HCT116 (cell line): Measurements from ENCODE around the gene HMGN2. TPM values are rescaled to one million over a fixed set of nuclear protein-coding genes. Genes with fewer than 3 reads are reported as not detected.
"Not testable (repeated sequence)": the region's sequence is repeated elsewhere in the genome, so short reads cannot be mapped to it uniquely, and the experiment has no call there.

Experiments
- ATAC-seq: fragments of 200-7000 bp; cut with Tn5 transposase; 2 replicates; pipeline ENCODE4 v1.9.1; 2020; ENCODE audit warnings: mild to moderate bottlenecking, moderate library complexity
- BruUV-seq: library from RNA; stranded (reverse); fragments of 400-500 nt; replicated peaks from 2 replicates; lab custom pipeline; 2021; lab: Mats Ljungman, UMichigan
- CTCF ChIA-PET: fragments of 300-600 bp; sonication (Branson Sonifier 250); formaldehyde crosslinking; loops from one replicate; lab custom pipeline; 2021; ENCODE audit warnings: antibody characterized with exemption; lab: Charles Lee
- POLR2A ChIA-PET: fragments of 300-600, 350-600 bp; sonication (Branson Sonifier 250); formaldehyde crosslinking; loops from one replicate; lab custom pipeline; 2021; ENCODE audit warnings: antibody characterized with exemption; lab: Charles Lee
- RAD21 ChIA-PET, 2 experiments: fragments of 300-600 bp; sonication (Branson Sonifier 250); formaldehyde crosslinking; loops; one replicate each; lab custom pipeline; 2023; ENCODE audit warnings: low total read pairs in 2 of 2; ENCODE audit not compliant: uncharacterized antibody in 2 of 2, unreplicated experiment in 2 of 2, low non-redundant PET in 1 of 2; lab: Charles Lee
- DNase-seq: peaks from one replicate; pipeline ENCODE4 v3.0.0-alpha.2; 2010; ENCODE audit warnings: low read depth, low spot score
- H2AFZ ChIP-seq: fragments of 200-600 bp; shearing (Covaris generic), sonication (generic); 2 replicates; pipeline ENCODE4 v1.6.1; 2017; ENCODE audit warnings: low read depth, mixed run types, mixed read lengths, antibody characterized with exemption, low read length; ENCODE audit not compliant: poor library complexity, severe bottlenecking
- H3K27ac ChIP-seq: 2 replicates; pipeline ENCODE4 v1.5.1; 2012; ENCODE audit warnings: low read depth, low read length
- H3K27me3 ChIP-seq: fragments of 200-600 bp; sonication (generic); 2 replicates; pipeline ENCODE4 v1.6.1; 2016; ENCODE audit warnings: mixed run types, low read length, mixed read lengths; ENCODE audit not compliant: insufficient read depth
- H3K36me3 ChIP-seq, 2 experiments: fragments of 200-500 bp in 1 of 2; fragments of 200-600 bp in 1 of 2; sonication (Bioruptor generic) in 1 of 2; sonication (generic) in 1 of 2; 2 replicates each; pipeline versions ENCODE4 v1.5.1 to v1.6.1; 2014 to 2016; ENCODE audit warnings: low read length in 2 of 2, inconsistent platforms in 1 of 2, mixed read lengths in 1 of 2, mixed run types in 1 of 2; ENCODE audit not compliant: insufficient read depth in 2 of 2, control insufficient read depth in 1 of 2
- H3K4me1 ChIP-seq, 2 experiments: fragments of 200-600 bp in 1 of 2; sonication (generic) in 1 of 2; 2 replicates each; pipeline versions ENCODE4 v1.5.1 to v1.6.1; 2012 to 2017; ENCODE audit warnings: low read length in 2 of 2, inconsistent platforms in 1 of 2, mild to moderate bottlenecking in 1 of 2, mixed read lengths in 1 of 2, mixed run types in 1 of 2, moderate library complexity in 1 of 2; ENCODE audit not compliant: insufficient read depth in 2 of 2, control insufficient read depth in 1 of 2
- H3K4me2 ChIP-seq: fragments of 200-600 bp; sonication (generic); 2 replicates; pipeline ENCODE4 v1.6.1; 2017; ENCODE audit warnings: mixed run types, low read length, mixed read lengths
- H3K4me3 ChIP-seq, 2 experiments: fragments of 200-600 bp in 1 of 2; sonication (generic) in 1 of 2; replicated peaks in 1 of 2; 2 replicates each; pipeline ENCODE4 v1.5.1; 2011 to 2016; ENCODE audit warnings: low read length in 2 of 2, control low read depth in 1 of 2, low read depth in 1 of 2, mild to moderate bottlenecking in 1 of 2, mixed read lengths in 1 of 2, mixed run types in 1 of 2
- H3K79me2 ChIP-seq: fragments of 200-600 bp; sonication (generic); 2 replicates; pipeline ENCODE4 v1.6.1; 2017; ENCODE audit warnings: mild to moderate bottlenecking, mixed run types, low read length, moderate library complexity, mixed read lengths; ENCODE audit not compliant: insufficient read depth
- H3K9ac ChIP-seq: fragments of 200-600 bp; sonication (generic); 2 replicates; pipeline ENCODE4 v1.6.1; 2016; ENCODE audit warnings: low read length, mixed read lengths
- H3K9me2 ChIP-seq: fragments of 200-600 bp; sonication (generic), shearing (Covaris generic); 2 replicates; pipeline ENCODE4 v1.6.1; 2017; ENCODE audit warnings: mixed run types, mild to moderate bottlenecking, moderate library complexity; ENCODE audit not compliant: insufficient read depth
- H3K9me3 ChIP-seq, 2 experiments: fragments of 200-500 bp in 1 of 2; fragments of 200-600 bp in 1 of 2; sonication (Bioruptor generic) in 1 of 2; sonication (generic) in 1 of 2; 2 replicates each; pipeline ENCODE4 v1.6.1; 2014 to 2017; ENCODE audit warnings: low read length in 2 of 2, mixed read lengths in 2 of 2, inconsistent platforms in 1 of 2, low read depth in 1 of 2, mild to moderate bottlenecking in 1 of 2, mixed run types in 1 of 2, moderate library complexity in 1 of 2; ENCODE audit not compliant: control insufficient read depth in 1 of 2, insufficient read depth in 1 of 2
- H4K20me1 ChIP-seq: fragments of 200-600 bp; sonication (generic), shearing (Covaris generic); 2 replicates; pipeline ENCODE4 v1.6.1; 2017; ENCODE audit warnings: mixed run types, mild to moderate bottlenecking, moderate library complexity; ENCODE audit not compliant: insufficient read depth
- CBX3 ChIP-seq: IDR thresholded peaks from 2 replicates; pipeline ENCODE4 v1.6.1; 2012; ENCODE audit warnings: low read depth
- EGR1 ChIP-seq: IDR thresholded peaks from 2 replicates; pipeline ENCODE4 v1.6.1; 2012; ENCODE audit warnings: low read depth
- ELF1 ChIP-seq: IDR thresholded peaks from 2 replicates; pipeline ENCODE4 v1.6.1; 2012; ENCODE audit warnings: low read depth, borderline replicate concordance
- FOSL1 ChIP-seq: IDR thresholded peaks from 2 replicates; pipeline ENCODE4 v1.6.1; 2012; ENCODE audit warnings: low read depth
- SIN3A ChIP-seq: IDR thresholded peaks from 2 replicates; pipeline ENCODE4 v1.6.1; 2012; ENCODE audit warnings: low read depth
- SP1 ChIP-seq: IDR thresholded peaks from 2 replicates; pipeline ENCODE4 v1.6.1; 2012; ENCODE audit warnings: low read depth
- SRF ChIP-seq: IDR thresholded peaks from 2 replicates; pipeline ENCODE4 v1.6.1; 2012; ENCODE audit warnings: low read depth
- TCF7L2 ChIP-seq: IDR thresholded peaks from 2 replicates; pipeline ENCODE4 v1.7.0; 2011; ENCODE audit warnings: borderline replicate concordance, inconsistent platforms; ENCODE audit not compliant: insufficient read depth, insufficient read length; ENCODE audit errors: extremely low read depth
- ZFX ChIP-seq: fragments of 450-650 bp; IDR thresholded peaks from 2 replicates; pipeline ENCODE4 v1.6.1; 2017
- intact Hi-C: fragments of 100-400 bp; cut with micrococcal nuclease; formaldehyde crosslinking; loops from 2 replicates; pipeline ENCODE4 v1.10.0; 2022
- total RNA-seq: library from RNA; stranded (reverse); gene quantifications from one replicate; pipeline ENCODE4 v1.2.1, GENCODE V29; 2021; ENCODE audit not compliant: unreplicated experiment
- TF ChIP-seq, protein P1 (sequence below): IDR thresholded peaks from 2 replicates; pipeline ENCODE4 v1.6.1; 2012
- TF ChIP-seq, protein P2 (sequence below): IDR thresholded peaks from 2 replicates; pipeline ENCODE4 v1.6.1; 2011; ENCODE audit warnings: mild to moderate bottlenecking, low read length, moderate library complexity; ENCODE audit not compliant: insufficient replicate concordance; ENCODE audit errors: extremely low read depth

Gene HMGN2
- total RNA-seq, 1 experiment from 2014 or later = 483 TPM

DNA sequence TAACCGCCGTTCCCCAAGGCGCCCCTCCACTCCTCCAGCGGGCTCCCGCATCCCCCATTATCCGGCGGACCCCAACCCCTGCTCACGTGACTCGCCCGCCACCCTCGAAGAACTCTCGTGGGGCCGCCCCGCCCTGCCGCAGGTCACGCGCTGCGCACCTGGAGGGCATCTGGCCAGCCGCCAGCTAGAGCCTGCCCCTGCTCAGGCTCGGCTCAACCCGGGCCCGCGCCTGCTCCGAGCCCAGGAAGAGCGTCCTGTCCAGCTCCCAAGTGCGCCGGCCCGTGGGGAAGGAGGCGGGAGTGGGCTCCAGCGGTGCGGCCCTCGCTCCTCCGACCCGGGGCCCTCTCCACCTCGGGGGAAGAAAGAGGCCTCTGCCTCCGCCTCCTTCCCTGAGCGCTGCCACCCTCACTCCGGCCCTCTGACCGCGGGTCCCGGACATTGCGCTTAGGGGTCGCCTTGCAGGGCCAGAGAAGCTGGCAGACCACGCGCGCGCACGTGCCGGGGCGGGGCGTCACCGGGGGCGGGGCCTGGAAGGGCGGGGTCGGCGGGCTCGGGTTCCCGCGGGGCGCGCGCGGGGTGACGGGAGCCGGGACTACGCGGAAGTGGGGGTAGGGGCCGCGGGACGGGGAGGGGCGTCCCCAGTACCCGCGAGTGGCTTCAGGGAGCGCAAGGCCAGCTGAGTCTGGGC, 28.4 kb downstream of the HMGN2 start:
- Histone ChIP-seq H3K27me3 (no peaks in the 10 kb centered on the region), H4K20me1 (no peaks in the 10 kb centered on the region), H3K27ac (peak overlapping the region; percentile 97), H3K4me2 (peak overlapping the region; percentile 87), H3K79me2 (no peaks in the 10 kb centered on the region), H3K36me3 (no peaks in the 10 kb centered on the region), H3K4me1 (peaks cover 9 to 25% of the 10 kb centered on the region in 2 experiments; a peak in 3 of 4 replicates), H3K9me2 (no peaks in the 10 kb centered on the region), H2AFZ (no peak overlapping the region)
- BruUV-seq = no TSS peak
- intact Hi-C loops = loop anchor here (1.0 to 2.0 kb wide), 2 partner anchors 30 to 289 kb away; no protein-coding TSS in a partner anchor
- DNase-seq = peak; percentile 48
- CTCF ChIA-PET = interaction anchor here (0.6 to 2.0 kb wide), 21 partner anchors 9 to 365 kb away, joined by 3 to 15 read pairs (median 4); partner anchors contain the start of genes DHDDS, HMGN2, PIGV and RPS6KA1
- ATAC-seq = peak; percentile 77
- TF ChIP-seq ZFX = peak; percentile 73; the same call in 1 of the 2 replicates
- TF ChIP-seq TCF7L2 = peak; percentile 21
- TF ChIP-seq FOSL1 = no peak
- peak; percentile 79 for TF ChIP-seq SIN3A
- TF ChIP-seq CBX3 = peak; percentile 52
- TF ChIP-seq, protein P1, sequence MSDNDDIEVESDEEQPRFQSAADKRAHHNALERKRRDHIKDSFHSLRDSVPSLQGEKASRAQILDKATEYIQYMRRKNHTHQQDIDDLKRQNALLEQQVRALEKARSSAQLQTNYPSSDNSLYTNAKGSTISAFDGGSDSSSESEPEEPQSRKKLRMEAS = peak; percentile 88
- peak; percentile 84; the same call in 1 of the 2 replicates for TF ChIP-seq ELF1
- TF ChIP-seq SP1 = peak; percentile 42
- TF ChIP-seq, protein P2, sequence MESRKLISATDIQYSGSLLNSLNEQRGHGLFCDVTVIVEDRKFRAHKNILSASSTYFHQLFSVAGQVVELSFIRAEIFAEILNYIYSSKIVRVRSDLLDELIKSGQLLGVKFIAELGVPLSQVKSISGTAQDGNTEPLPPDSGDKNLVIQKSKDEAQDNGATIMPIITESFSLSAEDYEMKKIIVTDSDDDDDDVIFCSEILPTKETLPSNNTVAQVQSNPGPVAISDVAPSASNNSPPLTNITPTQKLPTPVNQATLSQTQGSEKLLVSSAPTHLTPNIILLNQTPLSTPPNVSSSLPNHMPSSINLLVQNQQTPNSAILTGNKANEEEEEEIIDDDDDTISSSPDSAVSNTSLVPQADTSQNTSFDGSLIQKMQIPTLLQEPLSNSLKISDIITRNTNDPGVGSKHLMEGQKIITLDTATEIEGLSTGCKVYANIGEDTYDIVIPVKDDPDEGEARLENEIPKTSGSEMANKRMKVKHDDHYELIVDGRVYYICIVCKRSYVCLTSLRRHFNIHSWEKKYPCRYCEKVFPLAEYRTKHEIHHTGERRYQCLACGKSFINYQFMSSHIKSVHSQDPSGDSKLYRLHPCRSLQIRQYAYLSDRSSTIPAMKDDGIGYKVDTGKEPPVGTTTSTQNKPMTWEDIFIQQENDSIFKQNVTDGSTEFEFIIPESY = peak; percentile 17
- TF ChIP-seq EGR1 = no peak
- TF ChIP-seq SRF = no peak
- TF ChIP-seq, all 23 proteins: peak for 8
- peak overlapping the region; percentile 68 to 70 for H3K4me3 ChIP-seq
- POLR2A ChIA-PET = interaction anchor here (0.9 to 1.6 kb wide), 6 partner anchors 10 to 31 kb away, joined by 3 to 7 read pairs (median 3); no protein-coding TSS in a partner anchor
- peak overlapping the region; percentile 77 for H3K9ac ChIP-seq
- RAD21 ChIA-PET = interaction anchor here in 1 of 2 experiments (0.6 kb wide), 1 partner anchor 78 kb away, joined by 5 read pairs; no protein-coding TSS in a partner anchor
- H3K9me3 ChIP-seq = no peaks in the 10 kb centered on the region

DNA sequence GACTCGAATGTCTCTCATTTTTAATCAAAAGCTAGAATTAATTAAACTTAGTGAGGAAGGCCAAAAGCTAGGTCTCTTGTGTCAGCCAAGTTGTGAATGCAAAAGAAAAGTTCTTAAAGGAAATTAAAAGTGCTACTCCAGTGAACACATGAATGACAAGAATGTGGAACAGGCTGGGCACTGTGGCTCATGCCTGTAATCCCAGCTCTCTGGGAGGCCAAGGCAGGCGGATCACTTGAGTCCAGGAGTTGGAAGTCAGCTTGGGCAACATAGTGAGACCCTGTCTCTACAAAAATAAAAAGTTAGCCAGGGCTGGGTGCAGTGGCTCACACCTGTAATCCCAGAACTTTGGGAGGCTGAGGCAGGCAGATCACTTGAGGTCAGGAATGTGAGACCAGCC, 38.5 kb downstream of the HMGN2 start:
- not testable (repeated sequence) for H3K9ac ChIP-seq
- POLR2A ChIA-PET = interaction anchor here (1.0 kb wide), 1 partner anchor 10 kb away, joined by 3 read pairs; no protein-coding TSS in a partner anchor

DNA sequence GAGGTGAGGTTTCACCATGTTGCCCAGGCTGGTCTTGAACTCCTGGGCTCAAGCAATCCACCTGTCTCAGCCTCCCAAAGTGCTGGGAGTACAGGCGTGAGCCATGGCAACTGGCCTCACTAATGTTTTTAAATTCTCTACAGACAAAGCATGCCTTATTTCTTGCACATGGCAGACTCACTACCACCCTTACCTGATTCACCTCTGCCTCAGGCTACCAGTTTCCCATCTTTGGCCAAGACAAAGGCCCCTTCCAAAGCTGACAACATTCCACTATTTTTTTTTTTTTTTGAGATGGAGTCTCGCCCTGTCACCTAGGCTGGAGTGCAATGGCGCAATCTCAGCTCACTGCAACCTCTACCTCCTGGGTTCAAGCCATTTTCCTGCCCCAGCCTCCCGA, 43.6 kb downstream of the HMGN2 start:
- ATAC-seq, BruUV-seq, H3K9me3 ChIP-seq, H4K20me1 ChIP-seq, POLR2A ChIA-PET, H3K27ac ChIP-seq, RAD21 ChIA-PET, H3K9ac ChIP-seq, H3K4me3 ChIP-seq, H3K79me2 ChIP-seq, DNase-seq, H3K27me3 ChIP-seq, H3K9me2 ChIP-seq, intact Hi-C loops, H3K4me1 ChIP-seq, H3K4me2 ChIP-seq, H2AFZ ChIP-seq, H3K36me3 ChIP-seq: not testable (repeated sequence)
- CTCF ChIA-PET = interaction anchor here (1.4 kb wide), 1 partner anchor 15 kb away, joined by 3 read pairs; no protein-coding TSS in a partner anchor

More for the DNA sequence above, 38.5 kb downstream of the HMGN2 start:
- BruUV-seq, H4K20me1 ChIP-seq, H3K9me3 ChIP-seq, ATAC-seq, H3K27ac ChIP-seq, DNase-seq, H2AFZ ChIP-seq, H3K36me3 ChIP-seq, H3K27me3 ChIP-seq, intact Hi-C loops, H3K4me2 ChIP-seq, H3K79me2 ChIP-seq, H3K9me2 ChIP-seq, H3K4me1 ChIP-seq, H3K4me3 ChIP-seq, RAD21 ChIA-PET: not testable (repeated sequence)
- CTCF ChIA-PET = interaction anchor here (1.1 kb wide), 1 partner anchor 11 kb away, joined by 3 read pairs; no protein-coding TSS in a partner anchor
